HCT116 (cell line): ENCODE data around the gene SART3. TPM values are rescaled to one million over a fixed set of nuclear protein-coding genes. Genes with fewer than 3 reads are reported as not detected.

Experiments used
- ATAC-seq: fragments of 200-7000 bp; cut with Tn5 transposase; 2 replicates; pipeline ENCODE4 v1.9.1; 2020; ENCODE audit warnings: mild to moderate bottlenecking, moderate library complexity
- BruUV-seq: library from RNA; stranded (reverse); fragments of 400-500 nt; replicated peaks from 2 replicates; lab custom pipeline; 2021; lab: Mats Ljungman, UMichigan
- CTCF ChIA-PET: fragments of 300-600 bp; sonication (Branson Sonifier 250); formaldehyde crosslinking; loops from one replicate; lab custom pipeline; 2021; ENCODE audit warnings: antibody characterized with exemption; lab: Charles Lee
- POLR2A ChIA-PET: fragments of 300-600, 350-600 bp; sonication (Branson Sonifier 250); formaldehyde crosslinking; loops from one replicate; lab custom pipeline; 2021; ENCODE audit warnings: antibody characterized with exemption; lab: Charles Lee
- RAD21 ChIA-PET, 2 experiments: fragments of 300-600 bp; sonication (Branson Sonifier 250); formaldehyde crosslinking; loops; one replicate each; lab custom pipeline; 2023; ENCODE audit warnings: low total read pairs in 2 of 2; ENCODE audit not compliant: uncharacterized antibody in 2 of 2, unreplicated experiment in 2 of 2, low non-redundant PET in 1 of 2; lab: Charles Lee
- DNase-seq: peaks from one replicate; pipeline ENCODE4 v3.0.0-alpha.2; 2010; ENCODE audit warnings: low read depth, low spot score
- H2AFZ ChIP-seq: fragments of 200-600 bp; shearing (Covaris generic), sonication (generic); 2 replicates; pipeline ENCODE4 v1.6.1; 2017; ENCODE audit warnings: low read depth, mixed run types, mixed read lengths, antibody characterized with exemption, low read length; ENCODE audit not compliant: poor library complexity, severe bottlenecking
- H3K27ac ChIP-seq: 2 replicates; pipeline ENCODE4 v1.5.1; 2012; ENCODE audit warnings: low read depth, low read length
- H3K27me3 ChIP-seq: fragments of 200-600 bp; sonication (generic); 2 replicates; pipeline ENCODE4 v1.6.1; 2016; ENCODE audit warnings: mixed run types, low read length, mixed read lengths; ENCODE audit not compliant: insufficient read depth
- H3K36me3 ChIP-seq, 2 experiments: fragments of 200-500 bp in 1 of 2; fragments of 200-600 bp in 1 of 2; sonication (Bioruptor generic) in 1 of 2; sonication (generic) in 1 of 2; 2 replicates each; pipeline versions ENCODE4 v1.5.1 to v1.6.1; 2014 to 2016; ENCODE audit warnings: low read length in 2 of 2, inconsistent platforms in 1 of 2, mixed read lengths in 1 of 2, mixed run types in 1 of 2; ENCODE audit not compliant: insufficient read depth in 2 of 2, control insufficient read depth in 1 of 2
- H3K4me1 ChIP-seq, 2 experiments: fragments of 200-600 bp in 1 of 2; sonication (generic) in 1 of 2; 2 replicates each; pipeline versions ENCODE4 v1.5.1 to v1.6.1; 2012 to 2017; ENCODE audit warnings: low read length in 2 of 2, inconsistent platforms in 1 of 2, mild to moderate bottlenecking in 1 of 2, mixed read lengths in 1 of 2, mixed run types in 1 of 2, moderate library complexity in 1 of 2; ENCODE audit not compliant: insufficient read depth in 2 of 2, control insufficient read depth in 1 of 2
- H3K4me2 ChIP-seq: fragments of 200-600 bp; sonication (generic); 2 replicates; pipeline ENCODE4 v1.6.1; 2017; ENCODE audit warnings: mixed run types, low read length, mixed read lengths
- H3K4me3 ChIP-seq, 2 experiments: fragments of 200-600 bp in 1 of 2; sonication (generic) in 1 of 2; replicated peaks in 1 of 2; 2 replicates each; pipeline ENCODE4 v1.5.1; 2011 to 2016; ENCODE audit warnings: low read length in 2 of 2, control low read depth in 1 of 2, low read depth in 1 of 2, mild to moderate bottlenecking in 1 of 2, mixed read lengths in 1 of 2, mixed run types in 1 of 2
- H3K79me2 ChIP-seq: fragments of 200-600 bp; sonication (generic); 2 replicates; pipeline ENCODE4 v1.6.1; 2017; ENCODE audit warnings: mild to moderate bottlenecking, mixed run types, low read length, moderate library complexity, mixed read lengths; ENCODE audit not compliant: insufficient read depth
- H3K9ac ChIP-seq: fragments of 200-600 bp; sonication (generic); 2 replicates; pipeline ENCODE4 v1.6.1; 2016; ENCODE audit warnings: low read length, mixed read lengths
- H3K9me2 ChIP-seq: fragments of 200-600 bp; sonication (generic), shearing (Covaris generic); 2 replicates; pipeline ENCODE4 v1.6.1; 2017; ENCODE audit warnings: mixed run types, mild to moderate bottlenecking, moderate library complexity; ENCODE audit not compliant: insufficient read depth
- H3K9me3 ChIP-seq, 2 experiments: fragments of 200-500 bp in 1 of 2; fragments of 200-600 bp in 1 of 2; sonication (Bioruptor generic) in 1 of 2; sonication (generic) in 1 of 2; 2 replicates each; pipeline ENCODE4 v1.6.1; 2014 to 2017; ENCODE audit warnings: low read length in 2 of 2, mixed read lengths in 2 of 2, inconsistent platforms in 1 of 2, low read depth in 1 of 2, mild to moderate bottlenecking in 1 of 2, mixed run types in 1 of 2, moderate library complexity in 1 of 2; ENCODE audit not compliant: control insufficient read depth in 1 of 2, insufficient read depth in 1 of 2
- H4K20me1 ChIP-seq: fragments of 200-600 bp; sonication (generic), shearing (Covaris generic); 2 replicates; pipeline ENCODE4 v1.6.1; 2017; ENCODE audit warnings: mixed run types, mild to moderate bottlenecking, moderate library complexity; ENCODE audit not compliant: insufficient read depth
- ATF3 ChIP-seq: IDR thresholded peaks from 2 replicates; pipeline ENCODE4 v1.6.1; 2012
- CBX3 ChIP-seq: IDR thresholded peaks from 2 replicates; pipeline ENCODE4 v1.6.1; 2012; ENCODE audit warnings: low read depth
- ELF1 ChIP-seq: IDR thresholded peaks from 2 replicates; pipeline ENCODE4 v1.6.1; 2012; ENCODE audit warnings: low read depth, borderline replicate concordance
- EZH2phosphoT487 ChIP-seq: fragments of 200-600 bp; IDR thresholded peaks from 2 replicates; pipeline ENCODE4 v1.6.1; 2018; ENCODE audit warnings: antibody characterized with exemption, borderline replicate concordance
- MAX ChIP-seq: IDR thresholded peaks from 2 replicates; pipeline ENCODE4 v1.6.1; 2012
- RAD21 ChIP-seq: IDR thresholded peaks from 2 replicates; pipeline ENCODE4 v1.6.1; 2012; ENCODE audit warnings: low read depth, mild to moderate bottlenecking
- REST ChIP-seq: IDR thresholded peaks from 2 replicates; pipeline ENCODE4 v1.6.1; 2012; ENCODE audit warnings: low read depth
- SRF ChIP-seq: IDR thresholded peaks from 2 replicates; pipeline ENCODE4 v1.6.1; 2012; ENCODE audit warnings: low read depth
- YY1 ChIP-seq: IDR thresholded peaks from 2 replicates; pipeline ENCODE4 v1.6.1; 2011; ENCODE audit warnings: low read length, low read depth, moderate library complexity, mild to moderate bottlenecking; ENCODE audit not compliant: insufficient replicate concordance; ENCODE audit errors: extremely low read depth
- ZBTB33 ChIP-seq: IDR thresholded peaks from 2 replicates; pipeline ENCODE4 v1.6.1; 2011; ENCODE audit warnings: mild to moderate bottlenecking, low read length, moderate library complexity; ENCODE audit not compliant: insufficient replicate concordance; ENCODE audit errors: extremely low read depth
- intact Hi-C: fragments of 100-400 bp; cut with micrococcal nuclease; formaldehyde crosslinking; loops from 2 replicates; pipeline ENCODE4 v1.10.0; 2022
- total RNA-seq: library from RNA; stranded (reverse); gene quantifications from one replicate; pipeline ENCODE4 v1.2.1, GENCODE V29; 2021; ENCODE audit not compliant: unreplicated experiment

The SART3 gene
- total RNA-seq, 1 experiment from 2014 or later = 76.1 TPM

GRCh38 chr12:108531929-108532848 lies 28.8 kb downstream of the SART3 start:
- no TSS peak for BruUV-seq
- intact Hi-C loops = no loop called here
- H3K36me3 ChIP-seq = peaks cover 62 to 70% of the 10 kb centered on the region in 2 experiments; a peak in 3 of 4 replicates
- H2AFZ ChIP-seq = no peak overlapping the region
- no peak overlapping the region for H3K4me2 ChIP-seq
- H3K9me2 ChIP-seq = no peaks in the 10 kb centered on the region
- no peak overlapping the region for H3K4me3 ChIP-seq
- DNase-seq = no peak
- peaks cover 58% of the 10 kb centered on the region for H3K79me2 ChIP-seq
- ATAC-seq = no peak
- no peaks in the 10 kb centered on the region for H3K9me3 ChIP-seq
- H3K27me3 ChIP-seq = no peaks in the 10 kb centered on the region
- no peak overlapping the region for H3K9ac ChIP-seq
- CTCF ChIA-PET = no interaction called here
- RAD21 ChIA-PET = no interaction called here
- TF ChIP-seq EZH2phosphoT487 (no peak), REST (no peak), ATF3 (no peak)
- no peaks in the 10 kb centered on the region for H3K4me1 ChIP-seq
- H3K27ac ChIP-seq = no peak overlapping the region
- no peaks in the 10 kb centered on the region for H4K20me1 ChIP-seq
- POLR2A ChIA-PET = no interaction called here

- Histone ChIP-seq H3K9me3 (no peaks in the 10 kb centered on the region), H3K27me3 (no peaks in the 10 kb centered on the region), H3K9ac (no peak overlapping the region), H3K4me2 (no peak overlapping the region), H3K79me2 (peaks cover 49% of the 10 kb centered on the region), H3K27ac (no peak overlapping the region), H3K4me1 (no peaks in the 10 kb centered on the region), H4K20me1 (no peaks in the 10 kb centered on the region), H3K4me3 (no peak overlapping the region), H2AFZ (no peak overlapping the region), H3K9me2 (no peaks in the 10 kb centered on the region)
- POLR2A ChIA-PET = no interaction called here
- intact Hi-C loops = no loop called here
- BruUV-seq = no TSS peak
- RAD21 ChIA-PET = no interaction called here
- DNase-seq = no peak
- ATAC-seq = no peak
- CTCF ChIA-PET = no interaction called here
- TF ChIP-seq MAX = no peak
- no peak for TF ChIP-seq ELF1
- no peak for TF ChIP-seq YY1
- TF ChIP-seq RAD21 = no peak
- no peak for TF ChIP-seq CBX3
- no peak for TF ChIP-seq SRF
- TF ChIP-seq ZBTB33 = no peak
- TF ChIP-seq, all 23 proteins: peak for 0
- H3K36me3 ChIP-seq = peaks cover 58 to 68% of the 10 kb centered on the region in 2 experiments; a peak in 3 of 4 replicates
Observed at GRCh38 chr12:108530161-108530560, 30.8 kb downstream of the SART3 start.
